ENCODE data around the gene NR3C1.
A peak's percentile ranks its signal among the peaks of the same experiment; 100 is the strongest.

Gene NR3C1

GRCh38 chr5:143425835-143426234 is 22.3 kb upstream of the NR3C1 start:
- no peak for DNase-seq

GRCh38 chr5:143418140-143418866 is 14.8 kb upstream of the NR3C1 start:
- no peak for DNase-seq

- DNase-seq: no peak
Measured at GRCh38 chr5:143417503-143418139, 14.1 kb upstream of the NR3C1 start.

- DNase-seq: no peak
Measured at GRCh38 chr5:143416411-143416810, 12.9 kb upstream of the NR3C1 start.

GRCh38 chr5:143413958-143414669 is 10.6 kb upstream of the NR3C1 start:
- no peak for DNase-seq

GRCh38 chr5:143412661-143413342 is 9.3 kb upstream of the NR3C1 start:
- DNase-seq: no peak

DNA sequence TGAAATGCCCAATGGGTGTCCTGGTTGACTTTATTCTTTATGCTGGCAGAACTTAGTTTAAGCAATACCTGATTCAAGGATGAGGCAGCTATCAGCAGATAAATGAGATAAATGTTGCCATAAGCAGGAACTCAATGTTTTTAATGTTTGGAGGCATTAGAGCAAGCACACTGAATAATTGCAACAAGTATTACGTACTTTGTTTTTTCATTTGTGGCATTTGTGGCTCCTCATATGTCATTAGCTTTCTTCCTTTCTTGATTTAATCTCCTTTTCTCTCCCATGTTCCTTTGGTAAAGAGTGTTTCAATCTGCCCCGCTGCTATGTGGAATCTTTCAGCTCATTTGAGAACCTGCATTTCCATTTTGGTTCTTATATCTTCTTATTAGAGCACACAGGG is 6.4 kb upstream of the NR3C1 start:
- DNase-seq: no peak

GRCh38 chr5:143406408-143406807 is 2.9 kb upstream of the NR3C1 start:
- no peak for DNase-seq

DNA sequence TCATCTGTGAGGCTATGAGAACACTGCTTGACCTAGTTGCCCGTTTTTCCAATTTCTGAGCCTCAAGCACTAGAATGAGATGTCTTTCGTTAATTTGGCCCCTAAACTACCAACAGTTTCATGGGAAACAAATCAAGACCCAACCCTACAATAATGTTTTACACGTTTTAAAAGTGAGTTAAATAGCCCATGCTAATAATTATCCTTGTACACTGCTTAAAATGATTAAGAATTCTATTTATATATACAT is 2.3 kb upstream of the NR3C1 start:
- no peak for DNase-seq

- peak; percentile 87 for DNase-seq
Measured at GRCh38 chr5:143405063-143405848, 1.8 kb upstream of the NR3C1 start.

DNA sequence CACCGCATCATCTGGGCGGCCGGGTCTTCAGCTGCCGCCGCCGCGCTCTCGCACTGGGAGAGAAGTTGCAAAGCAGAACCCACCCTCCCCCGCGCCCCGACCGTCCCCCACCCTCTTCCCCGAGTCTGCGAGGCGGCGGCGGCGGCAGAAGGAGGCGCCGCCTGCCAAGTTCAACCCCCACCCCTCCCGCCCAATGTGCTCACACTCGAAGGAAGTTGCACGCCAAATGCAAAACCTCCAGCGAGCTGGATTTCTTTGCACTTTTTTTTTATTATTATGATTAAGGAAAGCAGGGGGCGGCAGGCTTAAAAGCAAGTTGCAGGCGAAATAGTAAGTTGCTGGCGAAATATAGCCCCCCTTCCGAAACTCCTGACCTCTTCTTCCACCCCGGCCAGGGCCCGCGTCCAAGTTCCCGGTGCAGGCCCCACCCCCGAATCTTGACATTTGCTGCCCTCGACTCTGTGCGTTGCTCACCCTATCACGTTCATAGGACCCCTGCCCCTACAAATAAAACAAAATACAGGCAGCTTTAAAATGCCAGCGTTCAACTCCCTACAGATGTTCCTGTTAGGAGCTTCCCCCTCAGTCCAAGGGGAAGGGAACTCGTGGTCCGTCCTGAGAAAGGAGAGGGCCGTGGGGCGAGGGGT is 1.1 kb upstream of the NR3C1 start:
- peak; percentile 73 for DNase-seq

DNA sequence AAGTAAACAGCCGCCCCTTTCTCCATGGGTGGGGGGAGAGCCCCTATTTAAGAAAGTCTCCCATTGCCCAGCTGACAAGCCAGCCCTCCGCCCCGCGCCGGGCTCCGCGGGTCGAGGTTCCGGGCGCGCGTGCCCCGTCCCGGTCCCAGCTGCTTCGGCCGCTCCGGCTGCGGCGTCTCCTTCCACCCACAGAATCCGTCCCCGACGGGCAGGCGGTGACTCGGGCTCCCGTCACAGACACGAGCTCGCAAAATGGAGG is 223 bp downstream of the NR3C1 start:
- DNase-seq: no peak

- peak; percentile 53 for DNase-seq
Measured at GRCh38 chr5:143402553-143403333, 743 bp downstream of the NR3C1 start.

- DNase-seq: peak; percentile 39
Measured at GRCh38 chr5:143402017-143402552, 1.4 kb downstream of the NR3C1 start.

GRCh38 chr5:143401227-143402016 is 2.1 kb downstream of the NR3C1 start:
- no peak for DNase-seq

DNA sequence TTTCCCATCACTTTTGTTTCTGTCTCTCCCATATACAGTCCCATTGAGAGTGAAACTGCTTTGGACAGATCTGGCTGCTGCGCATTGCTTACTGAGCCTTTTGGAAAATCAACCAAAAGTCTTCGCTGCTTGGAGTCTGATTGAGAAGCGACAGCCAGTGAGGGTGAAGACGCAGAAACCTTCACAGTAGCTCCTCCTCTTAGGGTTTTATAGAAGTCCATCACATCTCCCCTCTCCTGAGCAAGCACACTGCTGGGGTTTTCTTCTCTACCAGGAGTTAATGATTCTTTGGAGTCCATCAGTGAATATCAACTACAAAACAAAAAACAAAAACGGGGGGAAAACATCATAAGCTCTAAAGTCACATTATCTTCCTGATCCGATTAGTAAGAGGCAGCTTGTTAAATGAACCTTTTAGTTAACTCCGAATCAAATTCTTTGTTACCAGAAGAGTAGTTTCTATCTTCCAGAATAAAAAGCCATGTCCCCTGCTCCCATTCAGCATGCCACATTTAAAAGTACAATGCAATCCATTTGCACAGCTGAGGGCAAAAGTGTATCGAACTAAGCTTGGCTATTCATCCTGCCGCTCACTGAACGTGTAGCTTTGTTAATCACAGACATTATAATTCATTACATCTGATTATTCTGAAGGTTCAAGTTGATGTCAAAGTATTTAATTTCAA is 2.8 kb downstream of the NR3C1 start:
- no peak for DNase-seq

DNA sequence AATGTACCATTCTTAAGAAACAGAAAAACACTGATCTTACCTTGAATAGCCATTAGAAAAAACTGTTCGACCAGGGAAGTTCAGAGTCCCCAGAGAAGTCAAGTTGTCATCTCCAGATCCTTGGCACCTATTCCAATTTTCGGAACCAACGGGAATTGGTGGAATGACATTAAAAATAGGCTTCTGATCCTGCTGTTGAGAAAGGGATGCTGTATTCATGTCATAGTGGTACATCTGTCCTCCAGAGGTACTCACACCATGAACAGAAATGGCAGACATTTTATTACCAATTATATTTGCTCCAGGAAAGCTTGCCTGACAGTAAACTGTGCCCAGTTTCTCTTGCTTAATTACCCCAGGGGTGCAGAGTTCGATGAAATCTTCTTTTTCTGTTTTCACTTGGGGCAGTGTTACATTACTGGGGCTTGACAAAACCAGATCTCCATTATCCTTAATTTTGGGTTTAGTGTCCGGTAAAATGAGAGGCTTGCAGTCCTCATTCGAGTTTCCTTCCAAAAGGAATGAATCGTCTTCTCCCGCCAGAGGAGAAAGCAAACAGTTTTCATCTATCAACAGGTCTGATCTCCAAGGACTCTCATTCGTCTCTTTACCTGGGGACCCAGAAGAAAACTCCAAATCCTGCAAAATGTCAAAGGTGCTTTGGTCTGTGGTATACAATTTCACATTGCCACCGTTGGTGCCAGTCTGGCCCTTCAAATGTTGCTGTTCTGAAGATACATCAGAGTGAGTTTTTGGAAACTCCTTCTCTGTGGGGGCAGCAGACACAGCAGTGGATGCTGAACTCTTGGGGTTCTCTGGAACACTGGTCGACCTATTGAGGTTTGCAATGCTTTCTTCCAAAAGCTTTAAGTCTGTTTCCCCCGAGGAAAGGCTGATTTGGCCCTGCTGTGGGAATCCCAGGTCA is 3.6 kb downstream of the NR3C1 start:
- DNase-seq: no peak

GRCh38 chr5:143398451-143399237 is 4.8 kb downstream of the NR3C1 start:
- no peak for DNase-seq

Measured in activated CD4-positive, alpha-beta T cell treated with anti-CD3 and anti-CD28 coated beads, Interleukin-2, Interleukin-6, amounts not matched to agents 100 ng/mL and 50 ng/mL, durations not matched to agents 16 hours and 8 hours (primary cell).